Medulla oblongata (tissue), 1 donor: Measurements from ENCODE around the gene SERPINA4.
"Not testable (repeated sequence)": the region's sequence is repeated elsewhere in the genome, so short reads cannot be mapped to it uniquely, and the experiment has no call there.

Experiments used
- DNase-seq: peaks from one replicate; pipeline ENCODE4 v3.0.0-alpha.2; 2015; ENCODE audit errors: extremely low spot score

The SERPINA4 gene

GRCh38 chr14:94592457-94592856, 31.2 kb downstream of the SERPINA4 start:
- DNase-seq: no peak

- no peak for DNase-seq
Measured at GRCh38 chr14:94593376-94593748, 32.1 kb downstream of the SERPINA4 start.

GRCh38 chr14:94593749-94594431, 32.6 kb downstream of the SERPINA4 start:
- DNase-seq: no peak

DNA sequence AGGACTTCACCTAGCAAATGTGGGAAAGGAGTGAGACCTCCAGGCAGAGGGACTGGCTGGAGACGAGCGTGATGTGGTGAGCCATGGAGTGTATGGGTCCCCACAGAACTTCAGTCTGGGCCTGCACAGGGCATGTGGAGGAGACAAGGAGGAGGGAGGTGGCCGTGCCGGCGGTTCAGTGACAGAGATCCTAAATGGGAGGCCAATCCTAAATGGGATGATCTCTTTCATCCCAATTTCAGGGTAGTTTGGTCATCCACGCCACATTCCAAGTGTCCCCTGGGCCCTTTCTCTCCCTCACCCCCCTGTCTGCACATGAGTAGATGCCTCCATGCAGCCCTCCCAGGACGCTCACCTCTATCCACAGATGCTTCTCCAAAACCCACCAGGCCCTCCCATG, 33.2 kb downstream of the SERPINA4 start:
- no peak for DNase-seq

- DNase-seq: no peak
Measured at GRCh38 chr14:94595912-94596311, 34.7 kb downstream of the SERPINA4 start.

DNA sequence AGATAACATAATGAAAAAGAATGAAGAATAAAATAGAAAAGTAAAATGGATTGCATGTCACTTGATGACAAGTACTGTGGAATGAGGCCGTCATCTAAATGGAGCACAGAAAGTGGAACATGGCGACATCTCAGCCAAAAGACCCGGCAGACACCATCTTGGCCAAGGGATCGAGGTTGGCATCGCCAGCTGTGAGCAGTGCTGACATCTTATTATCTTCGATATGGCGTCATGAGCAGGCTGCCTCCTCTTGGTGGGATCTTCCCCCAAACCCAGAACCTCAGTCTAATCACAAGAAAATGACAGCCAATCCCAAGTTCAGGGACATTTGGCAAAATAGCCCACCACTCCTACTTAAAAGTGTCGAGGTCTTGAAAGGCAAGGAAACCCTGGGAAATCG, 35.1 kb downstream of the SERPINA4 start:
- no peak for DNase-seq

DNA sequence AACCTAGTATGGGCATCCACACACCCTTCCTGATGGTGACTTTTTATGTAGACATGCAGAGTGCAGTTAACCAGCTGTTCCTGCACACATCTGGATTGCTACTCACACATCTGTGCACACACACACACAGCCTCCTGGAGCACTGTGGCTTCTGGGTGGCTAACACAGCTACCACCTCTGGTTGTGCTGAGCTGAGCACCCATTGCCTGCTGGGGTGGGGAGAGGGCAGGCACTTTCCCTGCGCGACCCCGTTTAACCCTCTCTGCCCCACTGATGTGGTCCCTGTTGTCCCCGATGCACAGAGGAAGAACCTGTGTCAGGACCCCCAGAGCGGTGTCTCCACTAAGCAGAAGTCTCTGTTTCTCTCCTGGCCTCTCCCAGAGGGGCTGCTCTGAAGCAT, 36.5 kb downstream of the SERPINA4 start:
- no peak for DNase-seq

- DNase-seq: no peak
Measured at GRCh38 chr14:94598506-94598815, 37.2 kb downstream of the SERPINA4 start.

- DNase-seq: peak; percentile 91
Measured at GRCh38 chr14:94598816-94599655, 37.8 kb downstream of the SERPINA4 start.

GRCh38 chr14:94599656-94600004, 38.4 kb downstream of the SERPINA4 start:
- no peak for DNase-seq

DNA sequence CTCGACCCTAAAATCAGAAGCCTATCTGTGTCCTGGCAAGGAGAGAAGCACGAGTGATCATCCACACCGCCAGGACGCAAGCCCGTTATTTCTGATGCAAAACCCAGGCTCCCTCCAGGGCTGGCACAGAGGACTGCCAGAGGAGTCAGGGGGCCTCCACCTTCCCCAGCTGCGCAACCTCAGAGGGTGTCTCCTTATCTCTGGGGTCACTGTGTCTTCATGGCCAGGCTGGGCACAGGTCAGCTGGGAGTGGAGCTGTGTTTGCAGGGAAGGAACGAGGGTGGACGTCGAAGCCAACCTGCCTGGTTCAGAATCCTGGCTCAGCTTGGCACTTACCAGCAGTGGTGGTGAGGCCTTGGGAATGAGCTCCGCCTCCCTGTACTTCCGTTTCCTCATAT, 38.9 kb downstream of the SERPINA4 start:
- DNase-seq: no peak

DNA sequence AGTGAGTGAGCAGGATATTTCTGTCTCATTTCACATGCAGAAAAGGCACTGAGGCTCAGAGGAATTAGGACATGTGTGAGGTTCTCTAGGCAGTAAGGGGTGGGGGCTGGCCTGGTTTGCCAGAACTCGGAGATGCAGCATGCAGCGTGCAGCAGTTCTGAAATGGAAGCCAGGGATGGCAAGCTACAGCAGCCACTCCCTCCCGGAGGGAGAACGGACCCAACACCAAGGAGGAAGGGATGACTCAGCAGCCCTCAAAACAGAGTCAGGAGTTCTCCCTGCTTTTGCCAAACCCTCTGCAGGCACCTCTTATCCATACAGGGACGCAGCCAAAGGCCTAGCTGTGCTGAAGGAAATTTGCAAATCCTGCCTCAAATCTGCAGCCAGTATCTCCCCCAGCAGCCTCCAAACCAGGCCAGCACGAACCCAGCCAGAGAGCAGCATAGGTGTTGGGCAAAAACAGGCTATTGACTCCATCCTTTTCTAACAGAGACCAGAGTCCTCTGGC, 40.7 kb downstream of the SERPINA4 start:
- DNase-seq: peak; percentile 69

DNA sequence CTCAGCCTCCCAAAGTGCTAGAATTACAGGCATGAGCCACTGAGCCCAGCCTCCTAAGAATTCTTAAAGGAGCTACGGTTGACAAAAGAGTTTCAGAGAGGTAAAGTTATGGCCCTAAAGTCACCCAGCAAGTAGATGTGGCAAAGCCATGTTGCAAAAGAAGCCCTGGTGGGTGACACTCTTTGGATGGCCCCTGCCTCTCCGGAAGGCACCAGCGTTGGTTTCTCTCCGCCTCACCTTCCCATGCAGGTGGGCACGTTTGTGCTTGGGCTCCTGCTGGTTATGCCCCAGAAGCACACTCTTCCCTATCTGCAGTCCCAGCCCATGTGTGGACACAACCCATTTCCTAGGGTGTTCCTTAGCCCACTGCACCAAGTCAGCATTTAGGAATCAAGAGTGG, 41.5 kb downstream of the SERPINA4 start:
- no peak for DNase-seq

DNA sequence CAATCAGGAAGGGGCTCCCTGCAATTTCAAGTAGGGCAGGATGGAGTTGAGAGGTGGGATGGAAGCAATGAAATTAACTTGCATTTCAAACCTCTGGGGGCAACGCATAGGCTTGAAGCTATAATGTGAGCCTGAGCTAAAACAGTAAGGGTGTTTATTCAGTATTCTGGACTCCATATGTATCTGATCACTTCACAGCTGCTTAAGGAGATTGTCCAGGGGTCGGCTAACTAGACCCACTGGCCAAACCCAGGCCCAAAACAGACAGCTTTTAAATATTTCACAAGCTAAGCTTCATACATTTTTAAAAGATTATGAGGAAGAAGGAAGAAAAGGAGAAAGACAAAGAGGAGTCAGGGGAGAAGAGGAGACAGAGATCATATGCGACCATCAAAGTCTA, 44.1 kb downstream of the SERPINA4 start:
- DNase-seq: no peak

DNA sequence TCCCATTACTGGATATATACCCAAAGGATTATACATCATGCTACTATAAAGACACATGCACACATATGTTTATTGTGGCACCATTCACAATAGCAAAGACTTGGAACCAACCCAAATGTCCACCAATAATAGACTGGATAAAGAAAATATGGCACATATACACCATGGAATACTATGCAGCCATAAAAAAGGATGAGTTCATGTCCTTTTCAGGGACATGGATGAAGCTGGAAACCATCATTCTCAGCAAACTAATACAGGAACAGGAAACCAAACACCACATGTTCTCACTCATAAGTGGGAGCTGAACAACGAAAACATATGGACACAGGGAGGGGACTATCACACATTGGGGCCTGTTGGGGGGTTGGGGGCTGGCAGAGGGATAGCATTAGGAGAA, 47.7 kb downstream of the SERPINA4 start:
- DNase-seq: not testable (repeated sequence)

DNA sequence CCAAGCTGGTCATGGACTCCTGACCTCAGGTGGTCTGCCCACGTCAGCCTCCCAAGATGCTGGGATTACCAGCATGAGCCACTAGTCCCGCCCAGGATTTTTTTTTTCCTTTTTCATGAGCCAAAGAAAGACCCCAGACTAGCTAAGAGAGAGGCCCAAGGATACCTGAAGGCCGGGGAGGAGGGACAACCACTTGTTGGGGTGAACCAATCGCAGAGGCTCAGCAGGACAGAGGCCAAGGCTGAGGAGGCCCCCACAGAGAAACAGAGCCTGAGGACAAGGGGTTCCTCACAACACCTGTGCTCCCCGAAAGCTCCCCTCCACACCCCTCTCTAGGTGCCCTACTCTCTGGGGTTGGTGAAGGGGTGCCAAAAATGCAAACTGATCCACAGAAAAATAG, 49.9 kb downstream of the SERPINA4 start:
- no peak for DNase-seq

DNA sequence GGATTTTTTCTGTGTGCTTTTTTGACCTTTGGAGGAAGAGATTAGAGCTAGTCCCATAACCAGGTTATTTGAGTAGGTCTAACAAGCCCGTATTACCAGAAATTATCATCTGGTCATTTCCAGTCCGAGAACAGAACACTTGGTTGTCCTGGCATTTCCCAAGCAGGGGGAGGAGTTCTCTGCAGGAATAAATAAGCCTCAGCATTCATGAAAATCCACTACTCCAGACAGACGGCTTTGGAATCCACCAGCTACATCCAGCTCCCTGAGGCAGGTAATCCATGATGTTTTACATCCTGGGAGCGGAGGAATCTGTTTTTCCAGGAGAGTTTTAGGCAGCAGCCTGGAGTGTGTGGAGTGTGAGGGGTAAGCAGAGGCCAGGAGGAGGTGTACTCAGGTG, 50.9 kb downstream of the SERPINA4 start, which contains the start of gene SERPINA3:
Gene SERPINA3 (plus strand): TSS at position 218 of the 400 bp plus-strand sequence. CDS start 2,051 bp downstream, outside the sequence.
- peak; percentile 24 for DNase-seq

GRCh38 chr14:94612580-94613554, 51.6 kb downstream of the SERPINA4 start:
- DNase-seq: no peak

DNA sequence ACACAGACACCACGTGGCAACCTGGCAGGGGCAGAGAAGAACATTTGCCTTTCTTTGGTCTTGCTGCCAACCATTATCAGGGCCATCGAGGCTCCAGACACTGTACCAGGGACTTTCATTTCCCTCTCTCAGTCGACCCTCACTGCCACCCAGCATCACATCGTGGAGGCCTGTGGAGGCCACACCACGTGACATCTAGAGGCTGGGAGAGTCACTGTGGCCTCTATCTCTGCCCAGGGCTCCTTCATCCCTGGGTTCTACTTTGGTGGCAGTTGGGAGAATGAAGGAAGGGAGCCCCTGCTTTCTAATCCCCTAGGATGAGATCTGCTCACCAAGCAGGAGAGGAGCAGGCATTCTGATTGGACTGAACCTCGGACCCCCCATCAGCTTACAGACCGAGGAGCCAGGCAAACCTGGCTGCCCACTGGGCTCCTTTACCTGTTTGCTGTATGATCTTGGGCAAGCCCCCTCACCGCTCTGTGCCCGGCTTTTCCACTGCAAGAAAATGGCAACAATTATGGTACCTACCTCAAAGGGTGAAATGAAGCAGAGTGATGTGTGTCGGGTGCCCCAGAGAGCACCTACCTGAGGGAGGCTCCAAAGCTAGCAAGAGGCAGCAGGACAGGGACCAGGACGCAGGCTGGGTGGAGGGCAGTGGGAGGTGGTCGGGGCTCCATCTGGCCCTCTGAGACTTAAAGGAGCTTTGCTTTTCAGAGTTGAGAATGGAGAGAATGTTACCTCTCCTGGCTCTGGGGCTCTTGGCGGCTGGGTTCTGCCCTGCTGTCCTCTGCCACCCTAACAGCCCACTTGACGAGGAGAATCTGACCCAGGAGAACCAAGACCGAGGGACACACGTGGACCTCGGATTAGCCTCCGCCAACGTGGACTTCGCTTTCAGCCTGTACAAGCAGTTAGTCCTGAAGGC, 52.7 kb downstream of the SERPINA4 start:
- no peak for DNase-seq

- no peak for DNase-seq
Measured at GRCh38 chr14:94614802-94615201, 53.6 kb downstream of the SERPINA4 start.

GRCh38 chr14:94615254-94615653, 54.0 kb downstream of the SERPINA4 start:
- no peak for DNase-seq
